Esophagus squamous epithelium (tissue), 4 donors: ENCODE results near the gene BCL2L1.

Experiments
- CTCF ChIP-seq, 6 experiments: fragments of 450-650 bp in 4 of 6; fragments of 200-600 bp in 2 of 6; sonication (generic) in 2 of 6; IDR thresholded peaks; one replicate each; pipeline ENCODE4 v1.5.1; 2016 to 2019; ENCODE audit warnings: antibody characterized with exemption in 6 of 6, mild to moderate bottlenecking in 4 of 6, moderate library complexity in 4 of 6
- POLR2A ChIP-seq, 4 donors: fragments of 450-650 bp; IDR thresholded peaks; one replicate each; pipeline ENCODE4 v1.6.1; 2017; ENCODE audit warnings: antibody characterized with exemption in 4 of 4, mild to moderate bottlenecking in 4 of 4, moderate library complexity in 3 of 4

GRCh38 chr20:31673435-31673834, 49.2 kb downstream of the BCL2L1 start:
- TF ChIP-seq POLR2A (IDR thresholded peaks at IDR 0.05) (no peak), CTCF (IDR thresholded peaks at IDR 0.05) (no peak)
